ENCODE data around the gene CNKSR3.
"Not testable (repeated sequence)": the region's sequence is repeated elsewhere in the genome, so short reads cannot be mapped to it uniquely, and the experiment has no call there.

DNA sequence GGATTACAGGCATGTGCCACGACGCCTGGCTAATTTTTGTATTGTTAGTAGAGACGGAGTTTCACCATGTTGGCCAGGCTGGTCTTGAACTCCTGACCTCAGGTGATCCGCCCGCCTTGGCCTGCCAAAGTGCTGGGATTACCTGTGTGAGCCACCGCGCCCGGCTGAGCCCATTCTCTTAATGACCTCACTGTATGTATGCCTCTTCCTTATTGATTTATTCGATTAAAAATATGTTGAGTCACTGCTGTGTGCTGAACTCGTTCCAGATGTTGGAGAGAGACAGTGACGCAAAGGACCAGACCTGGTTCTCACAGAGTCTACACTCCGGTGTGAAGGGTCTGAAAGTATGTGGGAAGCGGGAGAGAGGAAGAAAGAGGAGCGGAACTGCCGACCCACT, 31.4 kb upstream of the CNKSR3 start:
- not testable (repeated sequence) for TF ChIP-seq POLR2A (IDR thresholded peaks at IDR 0.05; ENCODE audit: low read length); GATA1 (IDR thresholded peaks at IDR 0.05; ENCODE audit: low read depth, low read length)

All from erythroblast (primary cell).